ENCODE measurements around the gene FOLR1.

Gene FOLR1

GRCh38 chr11:72239849-72240460 is 48.0 kb downstream of the FOLR1 start:
- Histone ChIP-seq H2AFZ (ENCODE audit: low read length) (no peak overlapping the region), H3K36me3 (replicated peaks; ENCODE audit: insufficient read depth, low read length) (no peaks in the 10 kb centered on the region), H3K4me2 (ENCODE audit: low read depth, low read length) (peak overlapping the region; percentile 50; the same call in 1 of the 2 replicates), H3K9ac (ENCODE audit: low read length) (no peak overlapping the region), H3K9me2 (replicated peaks; ENCODE audit: insufficient read depth, low read length) (no peaks in the 10 kb centered on the region), H3K4me3 (ENCODE audit: low read length) (no peak overlapping the region), H3F3A (ENCODE audit: insufficient read depth, low read length) (no peaks in the 10 kb centered on the region), H3K4me1 (ENCODE audit: low read length) (no peaks in the 10 kb centered on the region), H3K9me3 (replicated peaks; ENCODE audit: insufficient read depth, low read length) (no peaks in the 10 kb centered on the region), H3K27ac (ENCODE audit: low read length) (no peak overlapping the region), H3K27me3 (replicated peaks; ENCODE audit: insufficient read depth, low read length) (peaks cover 38% of the 10 kb centered on the region), H3K79me2 (ENCODE audit: low read length) (no peaks in the 10 kb centered on the region), H4K20me1 (ENCODE audit: insufficient read depth, low read length) (no peaks in the 10 kb centered on the region)
- no peak for DNase-seq
- TF ChIP-seq, protein P1, sequence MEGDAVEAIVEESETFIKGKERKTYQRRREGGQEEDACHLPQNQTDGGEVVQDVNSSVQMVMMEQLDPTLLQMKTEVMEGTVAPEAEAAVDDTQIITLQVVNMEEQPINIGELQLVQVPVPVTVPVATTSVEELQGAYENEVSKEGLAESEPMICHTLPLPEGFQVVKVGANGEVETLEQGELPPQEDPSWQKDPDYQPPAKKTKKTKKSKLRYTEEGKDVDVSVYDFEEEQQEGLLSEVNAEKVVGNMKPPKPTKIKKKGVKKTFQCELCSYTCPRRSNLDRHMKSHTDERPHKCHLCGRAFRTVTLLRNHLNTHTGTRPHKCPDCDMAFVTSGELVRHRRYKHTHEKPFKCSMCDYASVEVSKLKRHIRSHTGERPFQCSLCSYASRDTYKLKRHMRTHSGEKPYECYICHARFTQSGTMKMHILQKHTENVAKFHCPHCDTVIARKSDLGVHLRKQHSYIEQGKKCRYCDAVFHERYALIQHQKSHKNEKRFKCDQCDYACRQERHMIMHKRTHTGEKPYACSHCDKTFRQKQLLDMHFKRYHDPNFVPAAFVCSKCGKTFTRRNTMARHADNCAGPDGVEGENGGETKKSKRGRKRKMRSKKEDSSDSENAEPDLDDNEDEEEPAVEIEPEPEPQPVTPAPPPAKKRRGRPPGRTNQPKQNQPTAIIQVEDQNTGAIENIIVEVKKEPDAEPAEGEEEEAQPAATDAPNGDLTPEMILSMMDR (IDR thresholded peaks at IDR 0.05; ENCODE audit: low read length), result no peak
- no peak for TF ChIP-seq EZH2phosphoT487 (IDR thresholded peaks at IDR 0.05; ENCODE audit: low read length)
- TF ChIP-seq EZH2 (optimal IDR thresholded peaks at IDR 0.05; ENCODE audit: low read depth, low read length), result no peak

GRCh38 chr11:72240461-72241290 is 48.7 kb downstream of the FOLR1 start:
- peaks cover 38% of the 10 kb centered on the region for H3K27me3 ChIP-seq (replicated peaks; ENCODE audit: insufficient read depth, low read length)
- no peaks in the 10 kb centered on the region for H3K9me2 ChIP-seq (replicated peaks; ENCODE audit: insufficient read depth, low read length)
- DNase-seq, result no peak
- TF ChIP-seq EZH2phosphoT487 (IDR thresholded peaks at IDR 0.05; ENCODE audit: low read length), result no peak
- TF ChIP-seq, protein P1 (IDR thresholded peaks at IDR 0.05; ENCODE audit: low read length), result no peak
- no peak for TF ChIP-seq EZH2 (optimal IDR thresholded peaks at IDR 0.05; ENCODE audit: low read depth, low read length)
- no peak overlapping the region for H2AFZ ChIP-seq (ENCODE audit: low read length)
- no peaks in the 10 kb centered on the region for H3K36me3 ChIP-seq (replicated peaks; ENCODE audit: insufficient read depth, low read length)
- H3K4me1 ChIP-seq (ENCODE audit: low read length), result no peaks in the 10 kb centered on the region
- no peak overlapping the region for H3K4me2 ChIP-seq (ENCODE audit: low read depth, low read length)
- H3K9ac ChIP-seq (ENCODE audit: low read length), result no peak overlapping the region
- no peak overlapping the region for H3K27ac ChIP-seq (ENCODE audit: low read length)
- no peaks in the 10 kb centered on the region for H4K20me1 ChIP-seq (ENCODE audit: insufficient read depth, low read length)
- H3K79me2 ChIP-seq (ENCODE audit: low read length), result no peaks in the 10 kb centered on the region
- no peak overlapping the region for H3K4me3 ChIP-seq (ENCODE audit: low read length)
- no peaks in the 10 kb centered on the region for H3F3A ChIP-seq (ENCODE audit: insufficient read depth, low read length)
- H3K9me3 ChIP-seq (replicated peaks; ENCODE audit: insufficient read depth, low read length), result no peaks in the 10 kb centered on the region

DNA sequence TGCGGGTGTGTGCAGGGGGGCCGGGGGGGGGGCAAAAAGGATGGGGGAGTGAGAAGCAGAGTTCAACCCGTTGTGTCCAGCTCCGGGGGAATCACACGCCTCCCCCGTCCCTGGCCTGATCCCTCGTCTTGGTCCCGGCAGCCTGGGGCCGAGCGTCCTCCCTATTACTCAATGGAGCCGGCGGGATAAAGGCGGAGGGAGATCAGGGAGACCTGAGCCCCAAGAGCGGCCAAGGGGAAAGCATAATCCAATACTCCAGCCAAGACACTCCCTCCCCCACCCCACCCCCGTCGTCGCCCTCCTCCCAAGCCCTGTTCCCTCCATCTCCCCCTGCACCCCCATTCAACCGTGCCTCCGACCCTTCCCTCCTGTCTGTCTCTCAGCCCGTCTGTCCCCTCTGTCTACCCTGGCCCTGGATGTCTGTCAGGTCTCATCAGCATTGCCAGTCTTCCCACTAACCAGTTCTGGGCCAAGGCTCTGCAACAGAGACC is 49.4 kb downstream of the FOLR1 start:
- Histone ChIP-seq H3F3A (ENCODE audit: insufficient read depth, low read length) (no peaks in the 10 kb centered on the region), H3K36me3 (replicated peaks; ENCODE audit: insufficient read depth, low read length) (no peaks in the 10 kb centered on the region), H3K9me2 (replicated peaks; ENCODE audit: insufficient read depth, low read length) (no peaks in the 10 kb centered on the region), H3K27me3 (replicated peaks; ENCODE audit: insufficient read depth, low read length) (peaks cover 38% of the 10 kb centered on the region), H3K79me2 (ENCODE audit: low read length) (no peaks in the 10 kb centered on the region), H3K9ac (ENCODE audit: low read length) (no peak overlapping the region), H4K20me1 (ENCODE audit: insufficient read depth, low read length) (no peaks in the 10 kb centered on the region), H3K9me3 (replicated peaks; ENCODE audit: insufficient read depth, low read length) (no peaks in the 10 kb centered on the region), H3K4me1 (ENCODE audit: low read length) (no peaks in the 10 kb centered on the region), H3K4me2 (ENCODE audit: low read depth, low read length) (no peak overlapping the region), H2AFZ (ENCODE audit: low read length) (no peak overlapping the region), H3K27ac (ENCODE audit: low read length) (no peak overlapping the region), H3K4me3 (ENCODE audit: low read length) (no peak overlapping the region)
- TF ChIP-seq EZH2 (optimal IDR thresholded peaks at IDR 0.05; ENCODE audit: low read depth, low read length), result no peak
- no peak for DNase-seq

Measured in MM.1S (cell line).